ENCODE results near the gene RNASEH2B. TPM values are rescaled to one million over a fixed set of nuclear protein-coding genes. Genes with fewer than 3 reads are reported as not detected.

RNASEH2B gene
- total RNA-seq, 1 donor from 2014 or later = 23.6 TPM

- no peak overlapping the region for H3K27ac Mint-ChIP-seq (ENCODE audit: unreplicated experiment)
- DNase-seq (ENCODE audit: low read depth) (no peak), FAIRE-seq (no peak)
- peaks cover 2% of the 10 kb centered on the region for H3K9me3 Mint-ChIP-seq (ENCODE audit: unreplicated experiment)
- Histone ChIP-seq H2AFZ (ENCODE audit: low read depth, low read length) (no peak overlapping the region), H3K27me3 (ENCODE audit: insufficient read depth, low read length) (peaks cover 3% of the 10 kb centered on the region), H3K36me3 (ENCODE audit: insufficient read depth, low read length) (no peaks in the 10 kb centered on the region), H3K9ac (ENCODE audit: low read length) (no peak overlapping the region), H3K4me1 (ENCODE audit: insufficient read depth, low read length) (peaks cover 3% of the 10 kb centered on the region), H3K9me3 (ENCODE audit: insufficient read depth, low read depth, low read length) (no peaks in the 10 kb centered on the region), H3K4me2 (ENCODE audit: low read length) (no peak overlapping the region), H3K79me2 (ENCODE audit: insufficient read depth, low read length) (no peaks in the 10 kb centered on the region), H3K4me3 (ENCODE audit: insufficient read depth, low read depth, low read length) (no peak overlapping the region), H4K20me1 (ENCODE audit: insufficient read depth, low read length) (no peaks in the 10 kb centered on the region), H3K27ac (ENCODE audit: low read depth, low read length) (no peak overlapping the region)
- TF ChIP-seq, protein P1, sequence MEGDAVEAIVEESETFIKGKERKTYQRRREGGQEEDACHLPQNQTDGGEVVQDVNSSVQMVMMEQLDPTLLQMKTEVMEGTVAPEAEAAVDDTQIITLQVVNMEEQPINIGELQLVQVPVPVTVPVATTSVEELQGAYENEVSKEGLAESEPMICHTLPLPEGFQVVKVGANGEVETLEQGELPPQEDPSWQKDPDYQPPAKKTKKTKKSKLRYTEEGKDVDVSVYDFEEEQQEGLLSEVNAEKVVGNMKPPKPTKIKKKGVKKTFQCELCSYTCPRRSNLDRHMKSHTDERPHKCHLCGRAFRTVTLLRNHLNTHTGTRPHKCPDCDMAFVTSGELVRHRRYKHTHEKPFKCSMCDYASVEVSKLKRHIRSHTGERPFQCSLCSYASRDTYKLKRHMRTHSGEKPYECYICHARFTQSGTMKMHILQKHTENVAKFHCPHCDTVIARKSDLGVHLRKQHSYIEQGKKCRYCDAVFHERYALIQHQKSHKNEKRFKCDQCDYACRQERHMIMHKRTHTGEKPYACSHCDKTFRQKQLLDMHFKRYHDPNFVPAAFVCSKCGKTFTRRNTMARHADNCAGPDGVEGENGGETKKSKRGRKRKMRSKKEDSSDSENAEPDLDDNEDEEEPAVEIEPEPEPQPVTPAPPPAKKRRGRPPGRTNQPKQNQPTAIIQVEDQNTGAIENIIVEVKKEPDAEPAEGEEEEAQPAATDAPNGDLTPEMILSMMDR (IDR thresholded peaks at IDR 0.05; ENCODE audit: insufficient read depth, low read depth, low read length) = peak; percentile 13
- TF ChIP-seq EZH2 (IDR thresholded peaks at IDR 0.05; ENCODE audit: insufficient read depth, low read length) = no peak
- H3K4me3 Mint-ChIP-seq (ENCODE audit: unreplicated experiment) = no peak overlapping the region
- H3K36me3 Mint-ChIP-seq (ENCODE audit: low read depth, unreplicated experiment) = no peaks in the 10 kb centered on the region
- H3K4me1 Mint-ChIP-seq (ENCODE audit: low read depth, unreplicated experiment) = peaks cover 1% of the 10 kb centered on the region
- H3K27me3 Mint-ChIP-seq (ENCODE audit: low read depth, unreplicated experiment) = peaks cover 11% of the 10 kb centered on the region
Observed at GRCh38 chr13:50989476-50989875, 79.9 kb downstream of the RNASEH2B start.

DNA sequence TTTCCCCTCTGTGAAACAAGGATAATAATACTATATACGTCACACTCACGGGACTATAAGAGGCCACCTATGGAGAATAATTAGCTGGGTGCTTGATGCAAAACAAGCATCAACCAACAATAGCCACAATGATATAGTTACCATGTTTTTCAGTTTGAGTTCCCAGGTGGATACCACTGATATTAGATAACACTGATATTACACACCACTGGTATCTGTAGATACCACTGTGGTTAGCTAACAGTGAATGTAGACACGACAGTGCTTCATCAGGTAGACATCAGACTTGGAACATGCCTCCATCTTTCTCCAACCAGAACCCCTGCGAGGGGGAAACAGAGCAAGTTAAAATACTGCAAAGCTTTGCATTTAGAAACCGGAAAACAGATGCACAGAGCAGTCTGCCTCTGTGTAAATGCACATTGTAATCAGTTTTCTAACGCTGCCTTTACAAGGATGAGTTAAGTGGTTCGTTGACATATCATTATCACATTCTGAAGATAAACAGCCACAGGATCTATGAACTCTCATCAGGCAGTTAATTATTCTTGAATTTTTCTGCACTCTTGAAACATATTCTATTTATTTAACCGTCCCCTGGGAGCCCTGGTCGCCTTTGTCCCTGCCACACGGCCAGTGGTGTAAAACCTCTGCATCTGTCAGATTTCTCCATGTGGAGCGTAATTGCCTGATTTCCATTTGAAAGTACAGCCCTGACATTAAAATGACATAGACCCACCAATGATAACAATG lies 80.7 kb downstream of the RNASEH2B start:
- no peak for FAIRE-seq
- H3K27me3 ChIP-seq (ENCODE audit: insufficient read depth, low read length) = peaks cover 3% of the 10 kb centered on the region
- peaks cover 13% of the 10 kb centered on the region for H3K27me3 Mint-ChIP-seq (ENCODE audit: low read depth, unreplicated experiment)
- H3K9ac ChIP-seq (ENCODE audit: low read length) = peak overlapping the region; percentile 57
- no peak overlapping the region for H3K27ac ChIP-seq (ENCODE audit: low read depth, low read length)
- peak overlapping the region; percentile 74 for H3K4me2 ChIP-seq (ENCODE audit: low read length)
- no peaks in the 10 kb centered on the region for H3K9me3 ChIP-seq (ENCODE audit: insufficient read depth, low read depth, low read length)
- H3K4me3 Mint-ChIP-seq (ENCODE audit: unreplicated experiment) = peak overlapping the region; percentile 31
- H3K9me3 Mint-ChIP-seq (ENCODE audit: unreplicated experiment) = peaks cover 2% of the 10 kb centered on the region
- no peaks in the 10 kb centered on the region for H3K79me2 ChIP-seq (ENCODE audit: insufficient read depth, low read length)
- H3K4me1 ChIP-seq (ENCODE audit: insufficient read depth, low read length) = peaks cover 3% of the 10 kb centered on the region
- DNase-seq (ENCODE audit: low read depth) = no peak
- peak overlapping the region; percentile 77 for H2AFZ ChIP-seq (ENCODE audit: low read depth, low read length)
- no peak overlapping the region for H3K27ac Mint-ChIP-seq (ENCODE audit: unreplicated experiment)
- TF ChIP-seq EZH2 (IDR thresholded peaks at IDR 0.05; ENCODE audit: insufficient read depth, low read length) = no peak
- TF ChIP-seq, protein P1 (IDR thresholded peaks at IDR 0.05; ENCODE audit: insufficient read depth, low read depth, low read length) = no peak
- peaks cover 1% of the 10 kb centered on the region for H3K4me1 Mint-ChIP-seq (ENCODE audit: low read depth, unreplicated experiment)
- H4K20me1 ChIP-seq (ENCODE audit: insufficient read depth, low read length) = no peaks in the 10 kb centered on the region
- no peaks in the 10 kb centered on the region for H3K36me3 ChIP-seq (ENCODE audit: insufficient read depth, low read length)
- H3K4me3 ChIP-seq (ENCODE audit: insufficient read depth, low read depth, low read length) = peak overlapping the region; percentile 40
- no peaks in the 10 kb centered on the region for H3K36me3 Mint-ChIP-seq (ENCODE audit: low read depth, unreplicated experiment)
